GM19240 (cell line): Measurements from ENCODE around the gene WDR73.
A peak's percentile ranks its signal among the peaks of the same experiment; 100 is the strongest.

Experiments used
- DNase-seq: peaks from one replicate; pipeline ENCODE4 v3.0.0; 2011; ENCODE audit warnings: low spot score; ENCODE audit not compliant: insufficient read length

WDR73 gene

DNA sequence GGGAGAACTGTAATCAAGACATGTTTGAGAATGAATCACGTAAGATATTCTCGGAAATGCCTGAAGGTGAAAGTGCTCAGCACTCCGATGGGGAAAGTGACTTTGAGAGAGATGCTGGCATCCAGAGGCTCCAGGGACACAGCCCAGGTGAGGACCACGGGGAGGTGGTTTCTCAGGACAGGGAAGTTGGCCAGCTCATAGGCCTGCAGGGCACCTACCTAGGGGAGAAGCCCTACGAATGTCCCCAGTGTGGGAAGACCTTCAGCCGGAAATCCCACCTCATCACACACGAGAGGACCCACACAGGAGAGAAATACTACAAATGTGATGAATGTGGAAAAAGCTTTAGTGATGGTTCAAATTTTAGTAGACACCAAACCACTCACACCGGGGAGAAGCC lies 33.5 kb downstream of the WDR73 start:
- no peak for DNase-seq

GRCh38 chr15:84616235-84616634 lies 37.8 kb downstream of the WDR73 start:
- no peak for DNase-seq

DNA sequence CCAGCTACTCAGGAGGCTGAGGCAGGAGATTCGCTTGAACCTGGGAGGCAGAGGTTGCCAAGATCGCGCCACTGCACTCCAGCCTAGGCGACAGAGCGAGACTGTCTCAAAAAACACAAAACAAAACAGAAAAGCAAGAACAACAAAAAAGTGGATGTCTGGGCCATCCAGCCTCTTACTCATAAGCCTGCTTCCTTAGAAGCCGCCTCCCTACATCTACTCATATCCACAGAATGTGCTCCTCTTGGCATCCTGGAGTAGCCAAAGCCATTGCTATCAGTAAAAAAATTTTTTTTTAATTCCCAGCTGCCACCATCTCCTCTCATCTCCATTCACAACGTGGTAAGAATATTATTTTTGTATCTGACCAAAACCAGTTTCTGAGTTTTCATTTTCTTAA lies 42.5 kb downstream of the WDR73 start:
- DNase-seq: no peak

DNA sequence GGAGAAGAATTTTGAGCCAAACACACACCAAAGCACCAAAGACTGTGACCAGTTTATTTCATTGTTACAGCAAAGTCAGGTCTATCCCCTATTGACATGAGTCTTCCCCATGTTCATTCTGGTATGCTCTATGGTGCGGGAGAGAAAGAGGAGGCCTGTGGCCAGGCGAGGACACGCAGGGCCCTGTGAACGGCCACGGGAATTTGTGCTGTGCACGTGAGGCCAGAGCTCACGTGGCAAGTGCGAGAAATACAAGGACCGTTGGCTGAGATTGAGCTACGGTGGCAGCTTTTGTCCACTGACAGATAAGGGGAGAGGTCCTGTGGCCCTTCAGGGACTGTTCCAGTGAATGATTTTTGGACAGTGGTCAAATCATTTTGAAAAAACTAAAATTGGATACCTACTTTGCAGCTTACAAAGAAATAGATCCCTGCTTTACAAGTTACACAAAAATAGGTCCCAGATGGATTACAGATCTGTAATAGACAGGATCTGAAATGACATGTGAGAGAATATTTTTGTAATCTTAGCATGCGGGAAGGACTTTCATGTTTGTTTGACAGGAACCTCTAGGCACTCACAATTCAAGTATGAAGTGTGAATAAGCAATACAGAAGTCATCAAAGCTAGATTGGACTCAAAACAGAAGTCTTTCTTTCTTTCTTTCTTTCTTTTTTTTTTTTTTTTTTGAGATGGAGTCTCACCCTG lies 44.1 kb downstream of the WDR73 start:
- no peak for DNase-seq

DNA sequence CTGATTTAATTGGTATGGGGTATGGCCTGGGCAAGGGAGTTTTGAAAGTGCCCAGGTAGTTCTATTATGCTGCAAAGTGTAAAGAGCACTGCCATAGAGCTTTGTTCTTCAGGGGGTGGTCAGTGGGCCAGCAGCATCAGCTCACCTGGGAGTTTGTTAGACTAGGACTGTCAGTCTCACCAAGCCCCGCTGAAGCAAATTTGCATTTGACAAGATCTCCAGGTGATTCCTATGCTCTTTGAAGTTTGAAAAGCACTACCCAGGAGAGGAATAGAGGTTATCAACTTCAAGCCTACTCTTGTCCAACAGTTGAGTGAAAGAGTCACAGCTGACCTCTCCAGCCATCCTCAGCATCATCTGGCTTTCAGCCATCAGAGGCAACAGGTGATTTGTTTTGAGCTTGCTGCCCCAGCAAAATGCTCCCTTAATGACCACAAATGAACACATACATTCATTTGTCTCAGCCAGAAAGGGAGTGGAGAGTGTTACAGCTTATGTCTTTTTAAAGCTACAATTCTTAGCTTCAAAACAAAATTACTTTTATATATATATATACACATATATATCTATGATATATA lies 45.3 kb downstream of the WDR73 start:
- DNase-seq: no peak

- no peak for DNase-seq
These were observed 47.4 kb downstream of the WDR73 start for GRCh38 chr15:84606653-84607120.

- no peak for DNase-seq
These were observed 48.6 kb downstream of the WDR73 start for GRCh38 chr15:84605554-84605882.

DNA sequence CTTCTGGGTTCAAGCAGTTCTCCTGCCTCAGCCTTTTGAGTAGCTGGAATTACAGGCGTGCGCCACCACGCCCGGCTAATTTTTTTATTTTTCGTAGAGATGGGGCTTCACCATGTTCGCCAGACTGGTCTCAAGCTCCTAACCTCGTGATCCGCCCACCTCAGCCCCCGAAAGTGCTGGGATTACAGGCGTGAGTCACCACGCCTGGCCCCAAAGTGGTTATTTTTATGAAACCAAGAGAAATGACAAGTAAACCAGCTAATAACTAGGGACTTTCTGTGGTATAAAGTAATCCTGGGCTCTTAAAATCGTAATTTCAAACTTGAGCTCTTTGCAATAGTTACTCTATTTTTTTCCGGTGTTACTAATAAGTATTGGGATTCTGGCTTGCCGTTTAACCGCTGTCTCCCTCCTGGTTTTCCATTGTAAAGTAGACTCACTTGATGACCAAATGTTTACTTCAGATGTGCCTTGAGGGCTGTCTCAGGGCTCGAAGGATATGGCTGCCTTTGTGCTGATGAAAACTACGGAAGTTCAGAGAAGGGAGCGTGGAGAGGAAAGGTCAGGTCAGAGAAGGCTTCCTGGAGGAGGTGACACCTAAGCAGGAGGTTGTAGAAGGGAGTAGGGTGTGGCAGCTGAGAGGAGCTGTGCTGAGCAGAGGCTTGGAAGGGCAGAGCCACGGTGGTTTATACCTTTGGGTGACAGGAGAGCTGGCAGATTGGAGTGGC lies 49.1 kb downstream of the WDR73 start:
- DNase-seq: no peak

- DNase-seq: no peak
These were observed 50.3 kb downstream of the WDR73 start for GRCh38 chr15:84603630-84604379.

DNA sequence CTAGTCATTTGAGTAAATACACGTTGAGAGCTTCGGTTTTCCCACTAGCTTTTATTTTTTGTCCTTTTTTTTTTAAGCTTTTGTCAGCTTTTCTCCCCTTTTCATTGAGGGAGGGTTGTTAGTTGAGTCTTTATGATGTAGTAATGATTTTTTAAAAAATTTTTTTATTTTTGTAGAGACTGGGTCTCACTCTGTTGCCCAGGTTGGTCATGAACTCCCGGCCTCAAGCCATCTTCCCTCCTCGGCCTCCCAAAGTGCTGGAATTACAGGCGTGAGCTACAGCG lies 52.6 kb downstream of the WDR73 start:
- DNase-seq: no peak

- DNase-seq: peak; percentile 91
These were observed 53.2 kb downstream of the WDR73 start, which contains the start of gene ZSCAN2 for GRCh38 chr15:84600687-84601554. Gene ZSCAN2 (plus strand): TSS chr15:84601009. CDS start chr15:84603928, 2,919 bp downstream.

DNA sequence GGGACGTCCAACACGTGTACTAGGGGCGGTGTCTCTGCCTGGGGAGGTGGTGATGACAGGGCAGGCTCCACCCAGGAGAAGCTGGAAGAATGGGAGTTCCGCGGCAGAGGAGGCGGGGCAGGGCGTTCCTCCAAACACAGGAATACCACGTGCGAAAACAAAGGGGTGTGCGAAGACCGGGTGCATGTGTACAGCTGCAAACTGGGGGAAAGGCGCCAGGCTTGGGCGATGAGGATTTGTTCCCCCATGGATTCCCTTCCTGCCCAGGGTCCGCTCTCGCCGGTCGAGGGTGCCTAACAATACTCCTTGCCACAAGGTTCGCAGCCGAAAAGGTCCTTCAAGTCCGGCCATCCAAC lies 53.8 kb downstream of the WDR73 start:
- DNase-seq: no peak

- DNase-seq: no peak
These were observed 54.2 kb downstream of the WDR73 start for GRCh38 chr15:84599906-84600305.

- no peak for DNase-seq
These were observed 55.1 kb downstream of the WDR73 start for GRCh38 chr15:84598993-84599392.

GRCh38 chr15:84598250-84598649 lies 55.8 kb downstream of the WDR73 start:
- DNase-seq: no peak

- no peak for DNase-seq
These were observed 56.8 kb downstream of the WDR73 start for GRCh38 chr15:84597296-84597695.

- DNase-seq: no peak
These were observed 58.4 kb downstream of the WDR73 start for GRCh38 chr15:84595660-84596059.

- DNase-seq: no peak
These were observed 59.3 kb downstream of the WDR73 start for GRCh38 chr15:84594617-84595290.

DNA sequence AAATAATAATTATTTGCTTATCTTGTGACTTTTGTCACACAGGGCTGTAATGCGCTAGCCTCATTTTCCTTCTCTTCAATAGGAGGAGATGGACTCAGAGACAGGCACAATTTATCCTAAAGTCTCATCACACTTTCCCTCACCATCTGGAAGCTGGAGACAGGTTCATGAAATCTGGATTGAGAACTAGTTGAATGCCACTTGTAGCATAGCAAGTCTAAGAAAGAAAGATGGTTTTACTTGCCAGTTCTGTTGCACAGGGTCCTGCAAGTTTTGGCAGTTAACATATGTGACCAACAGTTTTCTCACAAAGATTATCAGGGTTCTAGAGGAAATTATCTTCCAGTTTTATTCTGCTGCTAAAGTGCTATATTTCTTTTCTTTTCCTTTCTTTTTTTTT lies 62.3 kb downstream of the WDR73 start:
- no peak for DNase-seq

DNA sequence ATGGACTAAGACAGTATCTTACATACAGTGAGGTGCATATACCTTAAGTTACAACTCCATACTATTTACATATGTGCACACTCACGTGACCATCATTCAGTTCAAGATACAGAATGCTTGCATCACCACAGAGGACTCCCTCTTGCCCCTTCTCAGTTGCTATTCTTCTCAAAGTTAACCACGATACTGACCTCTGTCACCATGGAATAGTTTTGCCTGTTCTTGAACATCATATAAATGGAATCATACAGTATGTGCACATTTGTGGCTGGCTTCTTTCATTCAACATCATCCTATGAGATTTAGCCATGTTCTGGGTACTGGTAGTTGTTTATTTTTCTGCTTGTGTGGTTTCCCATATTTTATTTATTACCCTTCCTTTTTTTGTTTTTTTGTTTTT lies 63.7 kb downstream of the WDR73 start:
- DNase-seq: no peak
